GM12878 (cell line): ENCODE results near the gene DNMT1. TPM values are rescaled to one million over a fixed set of nuclear protein-coding genes. Genes with fewer than 3 reads are reported as not detected.

ENCODE experiments used
- ATAC-seq: fragments of 200-7000 bp; cut with Tn5 transposase; 3 replicates; pipeline ENCODE4 v1.9.1; 2020; ENCODE audit warnings: mild to moderate bottlenecking, moderate library complexity
- BruUV-seq: library from RNA; stranded (reverse); fragments of 400-500 nt; replicated peaks from 2 replicates; lab custom pipeline; 2021; lab: Mats Ljungman, UMichigan
- CTCF ChIA-PET: fragments of 300-600 bp; sonication (Branson Sonifier 250); formaldehyde crosslinking; extraction: SDS; loops from one replicate; lab custom pipeline; 2021; ENCODE audit warnings: inconsistent platforms; lab: Yijun Ruan, JAX
- POLR2A ChIA-PET: fragments of 350-600 bp; formaldehyde crosslinking; extraction: SDS; loops from one replicate; lab custom pipeline; 2021; ENCODE audit warnings: inconsistent platforms; lab: Charles Lee
- RAD21 ChIA-PET: fragments of 300-600 bp; sonication (Branson Sonifier 250); formaldehyde crosslinking; loops from one replicate; lab custom pipeline; 2023; ENCODE audit warnings: antibody characterized with exemption; ENCODE audit not compliant: unreplicated experiment; lab: Charles Lee
- SMC1A ChIA-PET: fragments of 300-600 bp; sonication (Branson Sonifier 250); formaldehyde crosslinking; loops from one replicate; lab custom pipeline; 2023; ENCODE audit not compliant: unreplicated experiment, uncharacterized antibody; lab: Charles Lee
- DNase-seq: peaks from one replicate; pipeline ENCODE4 v3.0.0-alpha.2; 2011; ENCODE audit warnings: low read depth, low spot score
- FAIRE-seq: peaks from 3 replicates; lab custom pipeline; 2011; peaks lifted over from hg19 to GRCh38; lab: Jason Lieb, UNC
- H2AFZ ChIP-seq: 2 replicates; pipeline ENCODE4 v1.6.0; 2011; ENCODE audit warnings: low read depth, low read length, control low read depth; ENCODE audit not compliant: control insufficient read depth
- H3K27ac ChIP-seq: 2 replicates; pipeline ENCODE4 v1.5.1; 2011; ENCODE audit warnings: control low read depth; ENCODE audit not compliant: control insufficient read depth, insufficient read depth
- H3K27me3 ChIP-seq, 2 experiments: replicated peaks in 1 of 2; 2 replicates each; pipeline versions ENCODE4 v1.6.0 to v1.6.1; 2011; ENCODE audit warnings: low read length in 1 of 2; ENCODE audit not compliant: control insufficient read depth in 2 of 2, insufficient read depth in 2 of 2
- H3K36me3 ChIP-seq, 2 experiments: 2 replicates each; pipeline ENCODE4 v1.5.1; 2011; ENCODE audit warnings: low read length in 1 of 2; ENCODE audit not compliant: control insufficient read depth in 2 of 2, insufficient read depth in 2 of 2
- H3K4me1 ChIP-seq: 2 replicates; pipeline ENCODE4 v1.6.1; 2011; ENCODE audit warnings: mild to moderate bottlenecking, low read length, moderate library complexity, mixed read lengths; ENCODE audit not compliant: control insufficient read depth, insufficient read depth
- H3K4me2 ChIP-seq: 2 replicates; pipeline ENCODE4 v1.6.0; 2011; ENCODE audit warnings: control low read depth; ENCODE audit not compliant: control insufficient read depth, insufficient read depth
- H3K4me3 ChIP-seq: fragments of 200-600 bp; sonication (generic); 2 replicates; pipeline ENCODE4 v1.5.1; 2016
- H3K79me2 ChIP-seq: 2 replicates; pipeline ENCODE4 v1.6.0; 2011; ENCODE audit warnings: low read length; ENCODE audit not compliant: control insufficient read depth, insufficient read depth
- H3K9ac ChIP-seq: 2 replicates; pipeline ENCODE4 v1.8.0; 2011; ENCODE audit warnings: low read length, control low read depth, mixed read lengths; ENCODE audit not compliant: control insufficient read depth, insufficient read depth
- H3K9me3 ChIP-seq: replicated peaks from 3 replicates; pipeline ENCODE4 v1.5.1; 2011; ENCODE audit warnings: mild to moderate bottlenecking, low read length; ENCODE audit not compliant: control insufficient read depth, insufficient read depth
- H4K20me1 ChIP-seq: 2 replicates; pipeline ENCODE4 v1.6.0; 2011; ENCODE audit not compliant: control insufficient read depth, insufficient read depth
- CREM ChIP-seq: IDR thresholded peaks from 2 replicates; pipeline ENCODE4 v1.6.1; 2014; ENCODE audit warnings: antibody characterized with exemption, low read depth
- ESRRA ChIP-seq: IDR thresholded peaks from 2 replicates; pipeline ENCODE4 v1.6.1; 2012; ENCODE audit warnings: mild to moderate bottlenecking, low read length, improper control_type of control experiment
- IRF3 ChIP-seq: fragments of 450-650 bp; IDR thresholded peaks from 2 replicates; pipeline ENCODE4 v1.6.1; 2014; ENCODE audit warnings: mild to moderate bottlenecking
- KAT2A ChIP-seq: conservative IDR thresholded peaks from 2 replicates; pipeline ENCODE4 v1.6.1; 2011; ENCODE audit warnings: low read depth, low read length; ENCODE audit not compliant: control insufficient read depth
- NKRF ChIP-seq: fragments of 450-650 bp; conservative IDR thresholded peaks from 2 replicates; pipeline ENCODE4 v1.6.1; 2017; ENCODE audit warnings: mild to moderate bottlenecking, moderate library complexity
- NR2C2 ChIP-seq: IDR thresholded peaks from 2 replicates; pipeline ENCODE4 v1.6.1; 2011; ENCODE audit warnings: borderline replicate concordance, low read depth; ENCODE audit not compliant: control insufficient read depth, insufficient read length
- SREBF1 ChIP-seq: IDR thresholded peaks from 2 replicates; pipeline ENCODE4 v1.6.1; 2012; ENCODE audit warnings: mild to moderate bottlenecking, low read length
- SREBF2 ChIP-seq: IDR thresholded peaks from 2 replicates; pipeline ENCODE4 v1.6.1; 2012; ENCODE audit warnings: mild to moderate bottlenecking, low read length
- YY1 ChIP-seq: IDR thresholded peaks from 2 replicates; pipeline ENCODE4 v1.6.1; 2011; ENCODE audit warnings: low read depth, mild to moderate bottlenecking, low read length
- ZNF687 ChIP-seq: fragments of 450-650 bp; IDR thresholded peaks from 2 replicates; pipeline ENCODE4 v1.6.1; 2017; ENCODE audit warnings: mild to moderate bottlenecking, moderate library complexity
- WGBS: methylation state at CpG from one replicate; pipeline ENCODE4 v1.1.6; 2016; ENCODE audit warnings: low lambda C conversion rate; ENCODE audit not compliant: insufficient replicate concordance, insufficient coverage; ENCODE audit errors: missing lambda C conversion rate; 5-methylcytosine and 5-hydroxymethylcytosine counted together
- in situ Hi-C: fragments of 300-500 bp; cut with MboI; formaldehyde crosslinking; loops from 9 replicates; pipeline ENCODE4 v1.14.3; 2018; ENCODE audit warnings: mixed read lengths
- intact Hi-C: fragments of 100-400 bp; cut with micrococcal nuclease; formaldehyde crosslinking; loops from one replicate; pipeline ENCODE4 v1.14.2; 2022; ENCODE audit not compliant: unreplicated experiment
- polyA plus RNA-seq, 11 experiments: library from polyadenylated mRNA; depleted of rRNA in 4 of 11; unstranded in 6 of 11; stranded (reverse) in 5 of 11; fragments of >200 nt; fragmentation: Nextera tagmentation in 4 of 11; fragmentation: Illumina TruSeq in 1 of 11; extraction: Ambion mirVana in 4 of 11; extraction: Trizol in 1 of 11; gene quantifications; 1 replicate in 1 of 11; 2 replicates in 10 of 11; pipeline versions ENCODE4 v1.2.1 to v1.2.3, GENCODE V29; 2011 to 2016; ENCODE audit warnings: inconsistent platforms in 2 of 11, missing spikeins in 2 of 11, low read depth in 1 of 11
- total RNA-seq, 4 experiments: library from RNA; depleted of rRNA in 3 of 4; stranded (reverse); fragments of >200 nt in 3 of 4; fragmentation: Illumina TruSeq in 1 of 4; extraction: Trizol in 1 of 4; gene quantifications; 2 replicates each; pipeline versions ENCODE4 v1.2.1 to v1.2.3, GENCODE V29; 2013 to 2021

DNMT1 gene
- total and polyA plus RNA-seq, 10 of the 15 experiments (the other 5 are each of a cell fraction or from before 2014, with no cell fraction given), result 70.0 to 290 (median 133) TPM

GRCh38 chr19:10211061-10211460, 16.3 kb upstream of the DNMT1 start (continued):
- TF ChIP-seq NKRF (no peak), IRF3 (no peak)

GRCh38 chr19:10209315-10209714, 14.6 kb upstream of the DNMT1 start:
- CTCF ChIA-PET, result interaction anchor here (0.7 to 2.6 kb wide), 3 partner anchors 10 to 42 kb away, joined by 3 to 6 read pairs (median 3); no protein-coding TSS in a partner anchor
- no peaks in the 10 kb centered on the region for H3K27me3 ChIP-seq

More at GRCh38 chr19:10209315-10209714, 14.6 kb upstream of the DNMT1 start:
- FAIRE-seq (no peak), ATAC-seq (no peak), DNase-seq (no peak)
- in situ Hi-C loops, result no loop called here
- H3K9ac ChIP-seq, result no peak overlapping the region
- no peaks in the 10 kb centered on the region for H3K79me2 ChIP-seq
- no peak overlapping the region for H3K4me3 ChIP-seq
- H3K36me3 ChIP-seq, result no peaks in the 10 kb centered on the region
- peaks cover 3% of the 10 kb centered on the region; the same call in 1 of the 3 replicates for H3K9me3 ChIP-seq
- RAD21 ChIA-PET, result interaction anchor here (0.7 kb wide), 1 partner anchor 41 kb away, joined by 3 read pairs; no protein-coding TSS in a partner anchor
- SMC1A ChIA-PET, result interaction anchor here (1.0 kb wide), 1 partner anchor 17 kb away, joined by 3 read pairs; no protein-coding TSS in a partner anchor
- no peak overlapping the region for H3K27ac ChIP-seq
- H3K4me1 ChIP-seq, result peaks cover 6% of the 10 kb centered on the region
- WGBS, result 50% methylated on average over 4 of the region's 4 CpGs
- H3K4me2 ChIP-seq, result no peak overlapping the region
- no peak overlapping the region for H2AFZ ChIP-seq
- TF ChIP-seq YY1 (no peak), SREBF2 (no peak), ZNF687 (no peak), ESRRA (no peak), CREM (no peak), SREBF1 (no peak), KAT2A (no peak), NR2C2 (no peak)
- TF ChIP-seq, all 136 proteins: peak for 0
- intact Hi-C loops, result no loop called here
- no peaks in the 10 kb centered on the region for H4K20me1 ChIP-seq
- POLR2A ChIA-PET, result interaction anchor here (1.0 to 1.3 kb wide), 2 partner anchors 11 kb away, joined by 3 to 4 read pairs; no protein-coding TSS in a partner anchor
- BruUV-seq, result no TSS peak
